Omental fat pad (tissue), 4 donors: ENCODE results near the gene ITGB2. TPM values are rescaled to one million over a fixed set of nuclear protein-coding genes. Genes with fewer than 3 reads are reported as not detected.

Experiments used
- ATAC-seq: fragments of 150-250 bp; one replicate; pipeline ENCODE4 v1.9.1; 2016; ENCODE audit warnings: mild to moderate bottlenecking, moderate library complexity; ENCODE audit not compliant: low FRiP score
- DNase-seq: peaks from one replicate; pipeline ENCODE4 v3.0.0-alpha.2; 2019; ENCODE audit warnings: low spot score
- total RNA-seq, 4 donors: library from RNA; depleted of rRNA; stranded (reverse); fragments of >200 nt; gene quantifications; one replicate each; pipeline ENCODE4 v1.1.0, GENCODE V29; 2016
- TF ChIP-seq, protein P1 (sequence below), 3 donors: fragments of 450-650 bp; IDR thresholded peaks; one replicate each; pipeline ENCODE4 v1.5.1; 2016 to 2017; ENCODE audit warnings: antibody characterized with exemption in 3 of 3, mild to moderate bottlenecking in 3 of 3, moderate library complexity in 2 of 3

ITGB2 gene
- total RNA-seq, 4 donors from 2014 or later, result 98.5 to 581 (median 217) TPM

DNA sequence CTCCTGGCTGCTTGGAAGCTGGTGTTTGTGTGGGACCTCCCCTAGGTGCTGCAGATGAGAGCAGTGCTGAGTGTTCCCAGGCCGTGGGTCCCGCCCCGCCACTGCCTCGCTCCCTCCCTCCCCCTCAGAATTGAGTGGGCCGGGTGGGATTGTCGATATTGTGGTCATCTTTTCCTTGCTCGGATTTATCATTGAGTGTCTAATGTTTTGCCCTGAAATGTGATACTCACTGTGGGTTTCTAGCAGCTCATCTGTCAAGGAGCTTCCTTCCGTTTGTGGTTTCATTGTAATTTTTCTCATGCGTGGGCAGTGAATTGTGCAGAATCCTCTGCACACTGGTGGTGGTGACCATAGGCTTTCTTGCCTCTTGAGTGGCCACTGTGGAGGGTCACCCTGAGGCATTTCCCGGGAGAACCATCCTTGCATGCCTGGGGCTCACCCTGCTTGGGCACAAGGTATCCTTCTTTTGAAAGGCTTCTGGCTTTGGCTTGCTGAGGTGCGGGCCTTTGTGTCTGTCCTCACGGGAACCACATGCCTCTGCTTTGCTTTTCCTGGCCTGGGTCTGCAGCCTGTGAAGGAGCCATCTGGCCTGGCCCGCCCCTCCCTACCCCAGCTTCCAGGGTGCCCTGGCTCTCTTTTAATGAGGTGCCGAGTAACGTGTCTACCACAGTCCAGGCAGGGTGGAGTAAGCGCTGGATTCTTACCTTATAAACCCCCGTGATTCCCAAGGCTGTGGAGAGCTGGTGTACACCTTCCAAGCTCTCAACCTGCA, 44.7 kb upstream of the ITGB2 start:
- ATAC-seq (no peak), DNase-seq (no peak)
- TF ChIP-seq, protein P1, sequence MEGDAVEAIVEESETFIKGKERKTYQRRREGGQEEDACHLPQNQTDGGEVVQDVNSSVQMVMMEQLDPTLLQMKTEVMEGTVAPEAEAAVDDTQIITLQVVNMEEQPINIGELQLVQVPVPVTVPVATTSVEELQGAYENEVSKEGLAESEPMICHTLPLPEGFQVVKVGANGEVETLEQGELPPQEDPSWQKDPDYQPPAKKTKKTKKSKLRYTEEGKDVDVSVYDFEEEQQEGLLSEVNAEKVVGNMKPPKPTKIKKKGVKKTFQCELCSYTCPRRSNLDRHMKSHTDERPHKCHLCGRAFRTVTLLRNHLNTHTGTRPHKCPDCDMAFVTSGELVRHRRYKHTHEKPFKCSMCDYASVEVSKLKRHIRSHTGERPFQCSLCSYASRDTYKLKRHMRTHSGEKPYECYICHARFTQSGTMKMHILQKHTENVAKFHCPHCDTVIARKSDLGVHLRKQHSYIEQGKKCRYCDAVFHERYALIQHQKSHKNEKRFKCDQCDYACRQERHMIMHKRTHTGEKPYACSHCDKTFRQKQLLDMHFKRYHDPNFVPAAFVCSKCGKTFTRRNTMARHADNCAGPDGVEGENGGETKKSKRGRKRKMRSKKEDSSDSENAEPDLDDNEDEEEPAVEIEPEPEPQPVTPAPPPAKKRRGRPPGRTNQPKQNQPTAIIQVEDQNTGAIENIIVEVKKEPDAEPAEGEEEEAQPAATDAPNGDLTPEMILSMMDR (IDR thresholded peaks at IDR 0.05), result no peak

DNA sequence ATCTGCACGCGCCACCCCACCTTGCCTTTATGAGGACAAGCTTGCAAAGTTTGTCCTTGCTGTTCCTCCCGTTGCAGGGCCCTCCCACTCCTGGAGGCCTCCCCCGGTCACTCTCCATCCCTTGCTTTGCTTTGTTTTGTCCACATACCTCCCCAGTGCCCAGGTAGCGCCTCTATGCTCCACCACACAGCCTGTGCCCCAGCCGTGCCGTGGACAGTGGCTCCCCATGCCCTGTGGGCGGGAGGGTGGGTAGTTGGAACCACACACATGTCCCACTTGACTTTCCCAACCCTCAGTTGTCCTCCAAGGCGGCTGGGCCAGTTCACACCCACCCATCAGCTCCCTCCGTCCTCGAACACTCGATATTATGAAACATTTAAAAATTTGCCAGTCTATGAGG, 43.7 kb upstream of the ITGB2 start:
- ATAC-seq (no peak), DNase-seq (no peak)
- TF ChIP-seq, protein P1 (IDR thresholded peaks at IDR 0.05), result no peak

DNA sequence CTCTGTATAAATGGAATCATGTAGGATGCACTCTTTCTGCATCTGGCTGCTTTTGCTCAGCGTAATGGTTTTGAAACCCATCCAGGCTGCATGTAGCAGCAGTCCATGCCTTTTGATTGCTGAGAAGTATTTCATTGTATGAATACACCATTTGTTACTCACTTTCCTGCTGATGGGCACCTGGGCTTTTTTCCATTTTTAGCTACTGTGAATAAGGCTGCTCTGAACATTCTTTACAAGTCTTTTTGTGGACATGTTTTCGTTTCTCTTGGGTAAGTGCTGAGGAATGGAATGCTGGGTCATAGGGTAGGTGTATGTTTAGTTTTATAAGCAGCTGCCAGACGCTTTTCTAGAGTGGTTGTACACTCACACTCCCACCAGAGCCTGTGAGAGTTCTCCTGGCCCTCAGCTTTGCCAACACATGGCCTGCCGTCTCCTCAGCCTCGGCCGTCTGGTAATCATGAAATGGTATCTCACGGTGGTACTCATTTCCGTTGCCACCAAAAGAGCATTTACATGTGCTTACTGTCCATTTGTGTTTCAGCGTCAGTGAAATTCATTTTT, 41.8 kb upstream of the ITGB2 start:
- ATAC-seq (peak; percentile 83), DNase-seq (no peak)
- TF ChIP-seq, protein P1 (IDR thresholded peaks at IDR 0.05), result no peak

DNA sequence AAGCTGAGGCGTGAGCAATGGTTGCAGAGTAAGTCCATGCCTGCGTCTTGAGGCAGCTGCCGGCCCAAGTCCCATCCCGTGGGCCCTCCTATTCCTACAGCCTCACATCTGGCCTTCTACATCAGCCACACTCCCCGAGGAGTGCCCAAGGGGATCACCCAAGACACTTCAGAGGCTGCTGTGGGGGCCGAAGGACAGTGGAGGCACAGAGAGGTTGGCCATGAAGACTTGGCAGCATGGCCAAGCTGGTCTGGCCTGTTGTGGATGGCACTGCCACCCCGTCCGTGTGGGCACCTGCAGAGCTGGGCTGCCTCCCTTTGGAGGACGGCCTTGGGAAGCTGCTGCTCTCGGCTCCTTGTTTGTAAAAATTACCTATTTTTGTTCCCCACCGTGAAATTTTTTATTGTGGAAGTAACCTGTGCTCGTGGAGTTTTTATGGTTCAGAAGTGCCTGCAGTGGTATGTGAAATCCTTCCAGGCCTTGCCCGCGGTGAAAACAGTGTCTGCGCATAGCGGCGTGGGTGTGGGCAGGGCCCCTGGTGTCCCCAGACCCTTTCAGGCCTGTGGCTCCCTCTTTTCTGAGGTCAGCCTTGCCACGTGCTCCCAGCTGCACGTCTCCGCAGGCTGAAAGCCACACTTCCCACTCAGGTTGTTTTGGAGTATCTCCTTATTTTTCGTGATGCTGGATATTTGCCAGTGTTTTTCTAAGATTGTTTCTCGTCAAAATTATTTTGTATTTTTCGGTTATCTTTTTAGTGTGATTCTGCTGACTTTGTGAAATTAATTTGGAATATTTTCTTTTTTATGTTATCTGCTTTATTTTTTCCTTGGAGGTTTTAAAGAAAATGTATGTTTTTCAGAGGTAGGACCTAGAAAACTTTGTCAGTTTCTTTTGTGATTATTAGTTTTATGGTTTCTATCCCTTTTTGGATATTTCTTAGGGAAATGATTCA, 39.7 kb upstream of the ITGB2 start:
- TF ChIP-seq, protein P1 (IDR thresholded peaks at IDR 0.05), result no peak
- no peak for ATAC-seq
- no peak for DNase-seq

DNA sequence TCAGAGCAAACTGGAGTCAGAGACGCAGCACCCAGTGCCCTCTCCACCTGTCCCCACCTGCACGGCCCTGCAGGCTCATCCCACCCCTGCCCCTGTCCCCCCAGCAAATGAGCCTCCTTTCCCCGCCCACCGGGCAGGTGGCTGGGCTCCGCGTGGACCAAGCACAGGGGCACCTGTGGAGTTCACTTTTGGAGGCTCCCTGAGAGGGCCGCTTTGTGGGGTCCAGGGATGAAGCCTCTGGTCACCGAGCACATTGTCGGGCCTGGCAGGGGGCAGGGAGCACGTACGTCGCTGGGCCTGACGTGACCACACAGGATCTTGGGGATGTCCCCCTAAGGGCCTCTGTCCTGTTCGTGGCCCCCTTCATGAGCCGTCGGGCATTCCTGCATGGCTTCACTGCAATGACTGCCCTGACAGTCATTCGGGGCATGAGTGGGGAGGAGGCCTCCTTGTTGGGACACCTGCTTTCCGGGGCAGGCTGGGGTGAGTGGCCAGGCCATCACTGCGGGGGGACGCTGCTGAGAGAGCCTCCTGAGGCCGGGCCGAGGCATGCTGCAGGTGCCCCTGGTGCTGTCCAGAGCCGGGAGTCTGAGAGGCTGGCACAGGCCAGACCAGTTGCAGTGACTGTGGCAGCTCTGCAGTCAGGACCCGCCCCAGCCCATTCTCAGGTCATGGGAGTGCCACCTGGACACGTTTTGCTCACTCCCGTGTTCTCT, 38.8 kb upstream of the ITGB2 start:
- no peak for DNase-seq
- TF ChIP-seq, protein P1 (IDR thresholded peaks at IDR 0.05), result no peak
- no peak for ATAC-seq

DNA sequence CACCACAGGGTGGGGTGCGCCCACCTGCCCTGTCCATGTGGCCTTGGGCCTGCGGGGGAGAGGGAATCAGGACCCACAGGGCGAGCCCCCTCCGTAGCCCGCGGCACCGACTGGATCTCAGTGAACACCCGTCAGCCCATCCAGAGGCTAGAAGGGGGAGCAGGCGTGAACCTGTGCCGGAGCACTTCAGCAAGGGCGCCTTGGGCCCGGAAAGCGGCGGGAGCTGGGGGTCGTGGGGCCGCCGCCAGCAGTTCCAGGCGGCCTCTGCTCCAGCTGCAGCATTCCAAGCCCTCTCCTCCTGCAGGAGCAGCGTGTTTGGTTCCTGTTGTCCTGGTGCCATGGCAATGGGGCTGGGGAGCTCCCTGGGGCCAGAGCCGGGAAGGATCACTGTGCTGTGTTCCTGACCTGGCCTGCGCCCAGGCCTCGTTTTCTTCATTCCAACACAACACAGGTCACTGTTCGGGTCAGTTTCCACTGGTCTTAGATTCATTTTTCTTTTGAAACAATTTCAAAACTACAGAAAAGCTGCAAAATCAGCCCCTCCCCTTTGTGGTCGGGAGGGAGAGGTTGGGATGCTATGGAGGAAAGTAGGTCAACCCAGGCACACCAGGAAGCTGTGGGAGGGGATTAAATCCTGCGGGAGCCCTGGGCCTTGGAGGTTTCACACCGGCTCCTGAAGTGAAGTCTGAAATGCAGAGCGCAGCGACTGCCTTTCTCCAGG, 37.9 kb upstream of the ITGB2 start:
- TF ChIP-seq, protein P1 (IDR thresholded peaks at IDR 0.05), result no peak
- peak; percentile 69 for ATAC-seq
- no peak for DNase-seq
